Spleen (tissue), 11 donors: ENCODE measurements around the gene GSG1L. TPM values are rescaled to one million over a fixed set of nuclear protein-coding genes. Genes with fewer than 3 reads are reported as not detected.

Experiments
- DNase-seq: peaks from one replicate; pipeline ENCODE4 v3.0.0-alpha.2; 2020
- H3K27ac ChIP-seq, 8 donors: fragments of 200-600 bp; sonication (generic) in 7 of 8; 1 replicate in 4 of 8; 2 replicates in 4 of 8; pipeline versions ENCODE4 v1.5.0 to v1.8.0; 2016 to 2021; ENCODE audit warnings: inconsistent platforms in 4 of 8, mild to moderate bottlenecking in 4 of 8, moderate library complexity in 1 of 8
- H3K27me3 ChIP-seq, 7 donors: fragments of 200-600 bp; sonication (generic) in 6 of 7; replicated peaks in 1 of 7; 1 replicate in 4 of 7; 2 replicates in 3 of 7; pipeline versions ENCODE4 v1.5.0 to v1.8.0; 2016 to 2021; ENCODE audit warnings: inconsistent platforms in 3 of 7, mild to moderate bottlenecking in 1 of 7
- H3K36me3 ChIP-seq, 6 donors: fragments of 200-600 bp; sonication (generic) in 5 of 6; 1 replicate in 4 of 6; 2 replicates in 2 of 6; pipeline versions ENCODE4 v1.5.0 to v1.8.0; 2016 to 2021; ENCODE audit warnings: inconsistent platforms in 2 of 6
- H3K4me1 ChIP-seq, 6 donors: fragments of 200-600 bp; sonication (generic) in 5 of 6; 1 replicate in 3 of 6; 2 replicates in 3 of 6; pipeline versions ENCODE4 v1.5.0 to v1.8.0; 2016 to 2021; ENCODE audit warnings: inconsistent platforms in 3 of 6
- H3K4me3 ChIP-seq, 8 donors: fragments of 200-600 bp; sonication (generic) in 7 of 8; 1 replicate in 4 of 8; 2 replicates in 4 of 8; pipeline versions ENCODE4 v1.5.0 to v1.8.0; 2016 to 2021; ENCODE audit warnings: inconsistent platforms in 4 of 8, mild to moderate bottlenecking in 4 of 8, moderate library complexity in 2 of 8
- H3K9me3 ChIP-seq, 8 donors: fragments of 200-600 bp; sonication (generic) in 7 of 8; 1 replicate in 4 of 8; 2 replicates in 4 of 8; pipeline versions ENCODE4 v1.5.0 to v1.8.0; 2016 to 2021; ENCODE audit warnings: inconsistent platforms in 4 of 8
- POLR2A ChIP-seq, 3 donors: fragments of 450-650 bp; IDR thresholded peaks; one replicate each; pipeline ENCODE4 v1.5.1; 2017; ENCODE audit warnings: antibody characterized with exemption in 3 of 3, mild to moderate bottlenecking in 1 of 3
- POLR2AphosphoS5 ChIP-seq, 3 donors: sonication (generic); formaldehyde crosslinking; IDR thresholded peaks; one replicate each; pipeline ENCODE4 v1.5.1; 2017; ENCODE audit warnings: antibody characterized with exemption in 3 of 3
- WGBS, 5 donors: extraction: QIAGEN DNeasy Blood & Tissue Kit in 3 of 5; methylation state at CpG; one replicate each; pipeline versions ENCODE4 v1.1.5 to v1.1.7; 2013 to 2018; 5-methylcytosine and 5-hydroxymethylcytosine counted together
- intact Hi-C: fragments of 100-400 bp; cut with DNase I; formaldehyde crosslinking; loops from one replicate; pipeline ENCODE4 v1.15.0; 2023; ENCODE audit warnings: low total_unique reads
- polyA plus RNA-seq, 3 donors: library from polyadenylated mRNA; stranded (reverse); fragments of 200-250 nt; gene quantifications; one replicate each; pipeline ENCODE4 v1.2.1, GENCODE V29; 2013
- total RNA-seq, 7 donors: library from RNA; depleted of rRNA in 3 of 7; stranded (reverse); fragments of >200 nt in 3 of 7; fragmentation: NEBNext Ultra II Directional in 4 of 7; extraction: Animal tissue kit (Norgen Biotek cat#: 25700) in 4 of 7; gene quantifications; one replicate each; pipeline versions ENCODE4 v1.1.0 to v1.2.1, GENCODE V29; 2016 to 2021
- TF ChIP-seq, protein P1 (sequence below), 11 experiments: fragments of 200-600 bp in 7 of 11; fragments of 450-650 bp in 4 of 11; sonication (generic) in 4 of 11; IDR thresholded peaks in 8 of 11; conservative IDR thresholded peaks in 3 of 11; 1 replicate in 7 of 11; 2 replicates in 4 of 11; pipeline versions ENCODE4 v1.4.0 to v1.8.0; 2016 to 2021; ENCODE audit warnings: antibody characterized with exemption in 11 of 11, inconsistent platforms in 4 of 11, mild to moderate bottlenecking in 1 of 11
- donor health status: healthy with polysubstance abuse.
- donor health status: DM: no; HTN: no; CAD: no; lungs with moderate emphysema.
- donor health status: DM: no; HTN: no; CAD: no.
- donor health status: Bipolar disorder and iron deficiency.
- donor health status: healthy.
- donor health status: DM: no; HTN: no; CAD: no.
- donor health status: DM: yes; HTN: yes; CAD: no.

The GSG1L gene
- total and polyA plus RNA-seq, 10 donors, result 0.22 to 0.58 (median 0.43) TPM; not detected in 6

DNA sequence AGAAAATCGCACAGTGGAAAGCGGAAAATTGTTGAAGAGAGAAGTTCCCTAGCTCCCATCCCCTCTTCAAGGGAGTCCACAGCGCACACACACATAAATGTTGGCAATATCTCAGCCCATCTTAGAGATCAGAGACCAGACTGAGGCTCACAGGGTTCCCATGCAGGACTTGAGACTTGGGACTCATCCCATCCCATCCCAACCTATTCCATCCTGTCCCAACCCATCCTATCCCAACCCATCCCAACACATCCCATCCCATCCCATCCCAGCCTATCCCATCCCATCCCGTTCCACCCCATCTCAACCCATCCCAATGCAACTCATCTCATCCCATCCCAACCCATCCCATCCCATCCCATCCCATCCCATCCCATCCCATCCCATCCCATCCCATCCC is 29.6 kb downstream of the GSG1L start:
- no peak overlapping the region for H3K4me3 ChIP-seq
- no peaks in the 10 kb centered on the region for H3K4me1 ChIP-seq
- 90 to 92% (median 91%) methylated on average over 4 of the region's 4 CpGs for WGBS, 5 donors
- H3K27me3 ChIP-seq, result peaks cover 0 to 40% (median 0%) of the 10 kb centered on the region in 7 donors
- TF ChIP-seq POLR2A (IDR thresholded peaks at IDR 0.05), result no peak
- TF ChIP-seq, protein P1, sequence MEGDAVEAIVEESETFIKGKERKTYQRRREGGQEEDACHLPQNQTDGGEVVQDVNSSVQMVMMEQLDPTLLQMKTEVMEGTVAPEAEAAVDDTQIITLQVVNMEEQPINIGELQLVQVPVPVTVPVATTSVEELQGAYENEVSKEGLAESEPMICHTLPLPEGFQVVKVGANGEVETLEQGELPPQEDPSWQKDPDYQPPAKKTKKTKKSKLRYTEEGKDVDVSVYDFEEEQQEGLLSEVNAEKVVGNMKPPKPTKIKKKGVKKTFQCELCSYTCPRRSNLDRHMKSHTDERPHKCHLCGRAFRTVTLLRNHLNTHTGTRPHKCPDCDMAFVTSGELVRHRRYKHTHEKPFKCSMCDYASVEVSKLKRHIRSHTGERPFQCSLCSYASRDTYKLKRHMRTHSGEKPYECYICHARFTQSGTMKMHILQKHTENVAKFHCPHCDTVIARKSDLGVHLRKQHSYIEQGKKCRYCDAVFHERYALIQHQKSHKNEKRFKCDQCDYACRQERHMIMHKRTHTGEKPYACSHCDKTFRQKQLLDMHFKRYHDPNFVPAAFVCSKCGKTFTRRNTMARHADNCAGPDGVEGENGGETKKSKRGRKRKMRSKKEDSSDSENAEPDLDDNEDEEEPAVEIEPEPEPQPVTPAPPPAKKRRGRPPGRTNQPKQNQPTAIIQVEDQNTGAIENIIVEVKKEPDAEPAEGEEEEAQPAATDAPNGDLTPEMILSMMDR (IDR thresholded peaks at IDR 0.05 in 8 of 11, conservative IDR thresholded peaks at IDR 0.05 in 3 of 11), result no peak
- DNase-seq, result no peak
- no peaks in the 10 kb centered on the region for H3K36me3 ChIP-seq
- H3K27ac ChIP-seq, result no peak overlapping the region
- no peaks in the 10 kb centered on the region for H3K9me3 ChIP-seq
- intact Hi-C loops, result no loop called here

DNA sequence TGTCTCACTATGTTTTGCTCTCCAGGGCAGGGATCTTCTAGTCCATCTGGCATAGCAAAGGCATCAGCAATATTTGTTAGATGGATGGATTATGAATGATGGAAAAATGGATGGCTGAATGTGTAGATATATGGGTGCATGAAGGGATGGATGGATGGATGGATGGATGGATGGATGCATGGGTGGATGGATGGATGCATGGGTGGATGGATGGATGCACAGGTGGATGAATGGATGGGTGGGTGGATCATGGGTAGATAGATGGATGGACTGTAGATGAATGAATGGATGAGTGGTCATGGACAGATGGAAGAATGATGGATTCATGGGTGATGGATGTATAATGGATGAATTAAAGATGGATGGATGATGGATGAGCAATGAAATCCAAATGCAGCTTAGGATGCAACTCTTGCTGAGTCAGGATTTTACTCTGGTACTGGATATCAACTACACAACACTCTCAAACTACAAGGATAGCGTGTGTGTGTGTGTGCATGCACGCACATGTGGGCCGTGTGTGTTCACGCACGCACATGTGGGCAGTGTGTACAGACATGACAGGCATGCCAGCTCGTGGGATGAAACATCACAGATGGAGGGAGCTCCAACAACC is 34.0 kb downstream of the GSG1L start:
- TF ChIP-seq, protein P1 (IDR thresholded peaks at IDR 0.05 in 8 of 11, conservative IDR thresholded peaks at IDR 0.05 in 3 of 11), result no peak
- TF ChIP-seq POLR2AphosphoS5 (IDR thresholded peaks at IDR 0.05), result no peak

DNA sequence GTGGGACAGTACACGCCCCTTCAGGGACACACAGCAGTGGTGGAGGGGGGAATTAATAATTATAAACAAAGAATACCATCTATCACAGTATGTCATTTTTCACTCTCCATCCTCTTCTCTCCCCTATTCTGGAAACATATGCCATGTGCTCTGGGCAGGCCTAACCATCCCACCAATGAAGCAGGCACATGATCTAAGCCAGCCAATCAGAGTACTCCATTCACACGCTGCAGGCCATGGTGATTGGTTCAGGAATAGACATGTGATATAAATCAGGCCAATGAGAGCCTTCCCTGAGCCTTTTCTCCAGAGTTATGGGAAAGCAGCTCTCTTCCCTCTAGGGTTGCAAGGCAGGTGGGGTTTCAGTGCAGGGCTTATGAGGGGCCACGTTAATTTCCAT is 36.5 kb downstream of the GSG1L start:
- TF ChIP-seq POLR2AphosphoS5 (IDR thresholded peaks at IDR 0.05), result no peak
- TF ChIP-seq, protein P1 (IDR thresholded peaks at IDR 0.05 in 8 of 11, conservative IDR thresholded peaks at IDR 0.05 in 3 of 11), result no peak
- TF ChIP-seq POLR2A (IDR thresholded peaks at IDR 0.05), result no peak
- no peak overlapping the region for H3K27ac ChIP-seq
- WGBS, 5 donors, result 87 to 95% (median 90%) methylated on average over 3 of the region's 3 CpGs
- H3K4me3 ChIP-seq, result no peak overlapping the region
- intact Hi-C loops, result no loop called here
- H3K9me3 ChIP-seq, result peaks cover 0 to 7% (median 0%) of the 10 kb centered on the region in 8 donors
- peaks cover 0 to 6% (median 0%) of the 10 kb centered on the region in 7 donors for H3K27me3 ChIP-seq
- no peak for DNase-seq
- H3K36me3 ChIP-seq, result no peaks in the 10 kb centered on the region
- no peaks in the 10 kb centered on the region for H3K4me1 ChIP-seq

More for the DNA sequence above, 34.0 kb downstream of the GSG1L start:
- Histone ChIP-seq H3K4me3 (no peak overlapping the region), H3K4me1 (no peaks in the 10 kb centered on the region), H3K36me3 (no peaks in the 10 kb centered on the region), H3K27ac (no peak overlapping the region), H3K9me3 (peaks cover 0 to 6% (median 0%) of the 10 kb centered on the region in 8 donors), H3K27me3 (peaks cover 0 to 5% (median 0%) of the 10 kb centered on the region in 7 donors)
- WGBS, 5 donors, result 84 to 94% (median 89%) methylated on average over 6 of the region's 6 CpGs
- intact Hi-C loops, result no loop called here
- no peak for DNase-seq

DNA sequence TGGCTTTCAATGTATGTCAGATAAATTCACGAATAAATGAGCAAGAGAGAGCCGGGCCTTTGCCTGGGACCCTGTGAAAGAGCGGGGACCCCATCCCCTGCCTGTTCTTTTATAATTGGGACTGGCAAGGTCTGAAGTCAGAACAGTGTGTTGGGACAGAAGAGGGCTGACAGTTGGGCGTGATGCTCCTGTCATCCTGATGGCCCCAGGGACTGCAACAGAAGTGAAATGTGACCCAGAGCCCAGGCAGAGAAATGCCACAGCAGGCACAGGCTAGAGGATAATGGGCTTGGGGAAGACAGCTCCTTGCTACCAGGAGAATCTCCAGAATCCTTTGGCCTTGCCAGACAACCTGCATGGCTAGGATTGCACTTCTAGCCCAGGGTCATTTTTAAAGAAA is 37.9 kb downstream of the GSG1L start:
- DNase-seq, result no peak
- intact Hi-C loops, result no loop called here
- 79 to 93% (median 84%) methylated on average over 4 of the region's 4 CpGs for WGBS, 5 donors

More for the DNA sequence above, 37.9 kb downstream of the GSG1L start:
- Histone ChIP-seq H3K4me1 (no peaks in the 10 kb centered on the region), H3K4me3 (no peak overlapping the region), H3K9me3 (peaks cover 0 to 21% (median 8%) of the 10 kb centered on the region in 8 donors), H3K36me3 (no peaks in the 10 kb centered on the region), H3K27me3 (peaks cover 0 to 6% (median 0%) of the 10 kb centered on the region in 7 donors), H3K27ac (no peak overlapping the region)
- no peak for TF ChIP-seq POLR2AphosphoS5 (IDR thresholded peaks at IDR 0.05)
- TF ChIP-seq POLR2A (IDR thresholded peaks at IDR 0.05), result no peak
- TF ChIP-seq, protein P1 (IDR thresholded peaks at IDR 0.05 in 8 of 11, conservative IDR thresholded peaks at IDR 0.05 in 3 of 11), result no peak
